Activated CD4-positive, alpha-beta memory T cell treated with anti-CD3 and anti-CD28 coated beads for 36 hours (primary cell): ENCODE measurements around the gene CCNI2. TPM values are rescaled to one million over a fixed set of nuclear protein-coding genes. Genes with fewer than 3 reads are reported as not detected.

ENCODE experiments used
- CTCF ChIA-PET: fragments of 350-600 bp; sonication (Branson Sonifier 250); formaldehyde crosslinking; loops from one replicate; lab custom pipeline; 2021; ENCODE audit warnings: antibody characterized with exemption, inconsistent platforms; lab: Charles Lee
- POLR2A ChIA-PET: fragments of 350-600 bp; sonication (Branson Sonifier 250); formaldehyde crosslinking; loops from one replicate; lab custom pipeline; 2021; ENCODE audit warnings: antibody characterized with exemption; lab: Charles Lee
- DNase-seq: peaks from one replicate; pipeline ENCODE4 v3.0.0-alpha.2; 2020
- H3K27ac Mint-ChIP-seq: one replicate; pipeline ENCODE4 v1.8.0; 2021; ENCODE audit warnings: mixed read lengths
- H3K27me3 Mint-ChIP-seq: one replicate; pipeline ENCODE4 v1.8.0; 2021; ENCODE audit warnings: mixed read lengths
- H3K36me3 Mint-ChIP-seq: one replicate; pipeline ENCODE4 v1.8.0; 2021; ENCODE audit warnings: mixed read lengths
- H3K4me1 Mint-ChIP-seq: one replicate; pipeline ENCODE4 v1.8.0; 2021; ENCODE audit warnings: low read depth, mixed read lengths
- H3K4me3 Mint-ChIP-seq: one replicate; pipeline ENCODE4 v1.8.0; 2021; ENCODE audit warnings: mild to moderate bottlenecking, mixed read lengths
- H3K9me3 Mint-ChIP-seq: one replicate; pipeline ENCODE4 v1.8.0; 2021; ENCODE audit warnings: mixed read lengths
- intact Hi-C: fragments of 100-400 bp; cut with micrococcal nuclease; formaldehyde crosslinking; loops from one replicate; pipeline ENCODE4 v1.15.1; 2023
- total RNA-seq, 2 experiments: library from RNA; stranded (reverse); gene quantifications; one replicate each; pipeline ENCODE4 v1.2.3, GENCODE V29; 2021

CCNI2 gene
- total RNA-seq, 2 experiments from 2014 or later = 2.7 to 4.2 TPM

DNA sequence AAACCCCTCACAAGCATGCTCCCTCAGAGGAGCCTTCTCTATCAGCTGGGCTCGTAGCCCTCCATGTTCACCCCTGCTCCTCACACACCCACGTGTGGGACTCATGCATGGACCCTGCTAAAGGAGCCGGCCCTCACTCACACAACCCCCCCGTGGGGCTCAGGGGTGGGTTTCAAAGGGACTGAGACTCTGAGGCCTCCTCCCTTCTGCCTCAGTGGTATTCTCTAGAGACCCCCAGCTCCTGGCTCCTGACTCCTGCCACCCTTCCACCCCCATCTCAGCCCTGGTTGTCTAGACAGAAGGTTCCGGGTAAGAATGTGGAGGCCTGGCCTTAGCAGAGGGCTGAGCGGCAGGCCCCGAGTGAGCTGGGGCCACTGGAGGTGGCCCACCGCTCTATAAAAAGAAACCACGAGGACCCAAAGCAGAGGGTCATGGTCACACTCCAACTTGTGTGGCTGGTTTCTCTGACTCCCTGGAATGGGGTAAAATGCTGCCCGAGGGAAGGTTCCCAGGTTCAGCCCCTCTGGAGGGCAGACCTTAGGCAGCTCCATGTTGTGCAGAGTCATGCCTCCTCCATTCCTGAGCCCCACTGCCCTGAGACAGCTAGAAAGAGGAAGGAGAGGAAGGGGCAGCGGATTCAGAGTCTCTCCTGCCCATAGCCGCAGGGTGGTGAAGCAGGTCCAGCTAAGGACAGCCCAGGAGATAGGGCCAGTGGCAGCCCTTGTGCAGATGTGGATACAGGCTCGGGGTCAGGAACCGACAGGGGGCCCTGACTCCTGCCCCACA, 19.0 kb downstream of the CCNI2 start:
- Mint-ChIP-seq H3K36me3 (peaks cover 9% of the 10 kb centered on the region), H3K4me3 (no peak overlapping the region), H3K9me3 (no peaks in the 10 kb centered on the region), H3K4me1 (no peaks in the 10 kb centered on the region), H3K27me3 (no peaks in the 10 kb centered on the region), H3K27ac (no peak overlapping the region)
- DNase-seq = no peak
- ChIA-PET POLR2A (no interaction called here), CTCF (no interaction called here)
- intact Hi-C loops = no loop called here

DNA sequence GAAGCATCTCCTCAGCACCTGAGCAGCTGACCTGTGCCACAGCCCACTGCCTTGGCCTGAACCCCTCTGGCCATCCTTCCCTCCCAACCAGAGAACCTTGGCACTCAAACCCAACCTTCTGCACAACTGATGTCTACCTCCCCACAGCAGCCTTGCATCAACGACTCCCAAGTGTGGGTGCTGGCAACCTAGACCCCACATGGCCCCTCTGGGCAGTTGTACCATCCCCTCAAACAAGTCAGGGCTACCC, 19.5 kb downstream of the CCNI2 start:
- intact Hi-C loops = no loop called here
- H3K27ac Mint-ChIP-seq = no peak overlapping the region
- CTCF ChIA-PET = no interaction called here
- H3K4me3 Mint-ChIP-seq = no peak overlapping the region
- no peaks in the 10 kb centered on the region for H3K4me1 Mint-ChIP-seq
- H3K36me3 Mint-ChIP-seq = peaks cover 9% of the 10 kb centered on the region
- no peaks in the 10 kb centered on the region for H3K9me3 Mint-ChIP-seq
- DNase-seq = no peak
- POLR2A ChIA-PET = interaction anchor here (0.5 kb wide), 1 partner anchor 287 kb away, joined by 3 read pairs; no protein-coding TSS in a partner anchor
- H3K27me3 Mint-ChIP-seq = no peaks in the 10 kb centered on the region

DNA sequence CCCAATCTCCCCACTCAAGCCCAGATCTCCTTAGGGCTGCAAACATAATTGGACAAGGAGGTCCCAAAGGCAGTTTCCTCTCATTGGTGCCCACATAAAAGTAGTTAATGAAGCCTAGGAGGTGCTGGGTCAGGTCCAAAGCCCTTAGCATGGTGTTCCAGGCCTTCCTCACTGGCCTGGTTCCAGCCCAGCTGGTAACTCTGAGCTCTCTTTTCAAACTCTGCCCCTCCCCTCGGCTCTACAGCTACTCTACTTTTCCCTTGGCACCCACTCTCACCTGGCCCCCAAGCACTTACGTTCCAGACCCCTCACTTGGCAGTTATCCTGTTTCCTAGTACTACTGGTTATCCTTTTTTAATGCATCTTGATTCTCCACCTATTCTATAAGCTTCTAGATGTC, 19.9 kb downstream of the CCNI2 start:
- Mint-ChIP-seq H3K27ac (no peak overlapping the region), H3K4me3 (no peak overlapping the region), H3K27me3 (no peaks in the 10 kb centered on the region), H3K4me1 (no peaks in the 10 kb centered on the region), H3K9me3 (no peaks in the 10 kb centered on the region), H3K36me3 (peaks cover 9% of the 10 kb centered on the region)
- DNase-seq = no peak
- CTCF ChIA-PET = no interaction called here
- POLR2A ChIA-PET = interaction anchor here (0.5 to 0.6 kb wide), 2 partner anchors 57 to 287 kb away, joined by 3 read pairs; no protein-coding TSS in a partner anchor
- intact Hi-C loops = no loop called here

DNA sequence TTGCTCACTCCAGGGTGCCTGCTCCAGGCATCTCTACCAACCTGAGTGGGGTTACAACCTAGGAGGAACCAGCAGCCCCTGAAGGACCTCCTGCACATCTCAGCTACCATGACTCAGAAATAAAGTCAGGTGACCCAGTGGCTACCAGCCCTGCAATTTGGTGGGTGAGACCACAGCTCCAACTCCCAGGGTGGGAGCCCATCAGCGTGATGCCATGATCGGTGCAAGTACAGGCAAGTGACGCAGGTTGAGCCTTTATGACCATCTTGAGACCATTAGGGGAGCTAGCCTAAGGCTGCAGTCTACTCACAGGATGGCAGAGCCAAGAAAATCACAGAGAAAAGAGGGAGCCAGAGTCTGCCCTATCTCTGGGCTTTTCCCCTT, 21.3 kb downstream of the CCNI2 start:
- Mint-ChIP-seq H3K27ac (no peak overlapping the region), H3K9me3 (no peaks in the 10 kb centered on the region), H3K4me1 (no peaks in the 10 kb centered on the region), H3K27me3 (no peaks in the 10 kb centered on the region), H3K4me3 (no peak overlapping the region), H3K36me3 (peaks cover 5% of the 10 kb centered on the region)
- intact Hi-C loops = no loop called here
- DNase-seq = no peak
- ChIA-PET CTCF (interaction anchor here (1.0 kb wide), 1 partner anchor 51 kb away, joined by 4 read pairs; no protein-coding TSS in a partner anchor), POLR2A (no interaction called here)

GRCh38 chr5:132770476-132771159, 23.4 kb downstream of the CCNI2 start:
- no peak for DNase-seq
- no peak overlapping the region for H3K4me3 Mint-ChIP-seq
- H3K4me1 Mint-ChIP-seq = no peaks in the 10 kb centered on the region
- no peaks in the 10 kb centered on the region for H3K36me3 Mint-ChIP-seq
- H3K9me3 Mint-ChIP-seq = no peaks in the 10 kb centered on the region
- H3K27me3 Mint-ChIP-seq = no peaks in the 10 kb centered on the region
- intact Hi-C loops = no loop called here
- POLR2A ChIA-PET = no interaction called here
- CTCF ChIA-PET = no interaction called here
- no peak overlapping the region for H3K27ac Mint-ChIP-seq

DNA sequence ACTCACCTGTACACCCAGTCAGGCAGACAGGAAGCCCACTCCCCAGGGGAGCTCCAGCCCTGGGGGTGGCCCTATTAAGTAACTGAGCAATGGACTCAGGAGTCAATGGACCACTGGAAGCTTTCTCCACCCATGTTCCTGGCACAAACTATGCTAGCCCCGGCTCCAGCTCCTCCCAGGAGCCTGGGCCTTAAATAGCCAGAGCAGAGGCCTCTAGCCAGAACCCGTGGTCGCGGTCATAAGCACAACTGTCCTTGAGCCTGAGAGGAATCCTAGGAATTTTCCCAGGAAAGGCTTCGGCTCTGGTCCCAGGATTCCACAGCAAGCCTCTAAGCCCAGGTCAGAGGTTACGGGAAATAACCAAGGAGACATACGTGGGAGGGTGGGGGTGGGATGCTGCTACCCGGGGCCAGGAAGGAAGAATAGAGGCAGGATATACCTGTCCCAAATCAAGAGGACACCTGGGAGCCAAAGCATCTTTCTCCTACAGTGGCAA, 24.3 kb downstream of the CCNI2 start:
- Mint-ChIP-seq H3K4me3 (no peak overlapping the region), H3K27ac (no peak overlapping the region), H3K27me3 (no peaks in the 10 kb centered on the region), H3K4me1 (peaks cover 2% of the 10 kb centered on the region), H3K36me3 (no peaks in the 10 kb centered on the region), H3K9me3 (no peaks in the 10 kb centered on the region)
- POLR2A ChIA-PET = no interaction called here
- DNase-seq = no peak
- intact Hi-C loops = no loop called here
- CTCF ChIA-PET = no interaction called here

- Mint-ChIP-seq H3K4me3 (no peak overlapping the region), H3K4me1 (peaks cover 2% of the 10 kb centered on the region), H3K27me3 (no peaks in the 10 kb centered on the region), H3K36me3 (no peaks in the 10 kb centered on the region), H3K9me3 (no peaks in the 10 kb centered on the region), H3K27ac (no peak overlapping the region)
- ChIA-PET CTCF (no interaction called here), POLR2A (no interaction called here)
- intact Hi-C loops = no loop called here
- no peak for DNase-seq
Observed at GRCh38 chr5:132772291-132773070, 25.3 kb downstream of the CCNI2 start.

DNA sequence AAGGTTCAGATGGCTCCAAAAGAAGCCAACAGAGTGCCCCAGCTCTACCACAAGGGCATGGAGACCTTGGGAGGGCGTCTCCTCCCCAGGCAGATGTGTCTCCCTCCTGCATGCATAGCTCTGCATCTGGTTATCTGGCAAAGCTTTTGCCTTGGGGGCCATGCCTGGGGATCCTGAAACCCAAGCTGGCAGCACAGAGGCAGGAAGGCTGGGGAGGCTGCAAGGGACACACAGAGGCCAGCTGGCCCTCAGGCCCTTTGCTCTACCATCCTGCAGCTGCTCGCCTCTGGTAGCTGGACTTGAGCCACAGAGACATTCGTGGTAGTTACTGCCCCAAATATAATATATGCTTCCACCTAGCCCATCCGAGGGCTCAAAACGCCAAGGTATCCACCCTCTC, 25.9 kb downstream of the CCNI2 start:
- H3K36me3 Mint-ChIP-seq = no peaks in the 10 kb centered on the region
- ChIA-PET POLR2A (no interaction called here), CTCF (no interaction called here)
- no peak overlapping the region for H3K4me3 Mint-ChIP-seq
- peaks cover 2% of the 10 kb centered on the region for H3K4me1 Mint-ChIP-seq
- H3K9me3 Mint-ChIP-seq = no peaks in the 10 kb centered on the region
- DNase-seq = no peak
- intact Hi-C loops = no loop called here
- peaks cover 1% of the 10 kb centered on the region for H3K27me3 Mint-ChIP-seq
- no peak overlapping the region for H3K27ac Mint-ChIP-seq

- H3K27me3 Mint-ChIP-seq = peaks cover 5% of the 10 kb centered on the region
- intact Hi-C loops = no loop called here
- CTCF ChIA-PET = no interaction called here
- no peaks in the 10 kb centered on the region for H3K9me3 Mint-ChIP-seq
- H3K4me1 Mint-ChIP-seq = peaks cover 2% of the 10 kb centered on the region
- no peak overlapping the region for H3K27ac Mint-ChIP-seq
- POLR2A ChIA-PET = no interaction called here
- DNase-seq = no peak
- H3K4me3 Mint-ChIP-seq = no peak overlapping the region
- no peaks in the 10 kb centered on the region for H3K36me3 Mint-ChIP-seq
Observed at GRCh38 chr5:132773601-132774355, 26.6 kb downstream of the CCNI2 start.

- CTCF ChIA-PET = no interaction called here
- Mint-ChIP-seq H3K27ac (no peak overlapping the region), H3K4me1 (peaks cover 2% of the 10 kb centered on the region), H3K9me3 (no peaks in the 10 kb centered on the region), H3K27me3 (peaks cover 10% of the 10 kb centered on the region), H3K36me3 (no peaks in the 10 kb centered on the region), H3K4me3 (no peak overlapping the region)
- no peak for DNase-seq
- POLR2A ChIA-PET = no interaction called here
- intact Hi-C loops = no loop called here
Observed at GRCh38 chr5:132774406-132774805, 27.2 kb downstream of the CCNI2 start.

- no peak overlapping the region for H3K4me3 Mint-ChIP-seq
- ChIA-PET CTCF (interaction anchor here (1.2 kb wide), 1 partner anchor 18 kb away, joined by 4 read pairs; no protein-coding TSS in a partner anchor), POLR2A (no interaction called here)
- peaks cover 2% of the 10 kb centered on the region for H3K4me1 Mint-ChIP-seq
- H3K27me3 Mint-ChIP-seq = peaks cover 10% of the 10 kb centered on the region
- no peak for DNase-seq
- no peak overlapping the region for H3K27ac Mint-ChIP-seq
- intact Hi-C loops = no loop called here
- H3K9me3 Mint-ChIP-seq = no peaks in the 10 kb centered on the region
- no peaks in the 10 kb centered on the region for H3K36me3 Mint-ChIP-seq
Observed at GRCh38 chr5:132774896-132775295, 27.7 kb downstream of the CCNI2 start.
